H9 (cell line): Measurements from ENCODE around the gene PIPOX. TPM values are rescaled to one million over a fixed set of nuclear protein-coding genes. Genes with fewer than 3 reads are reported as not detected.

Source experiments
- DNase-seq: peaks from one replicate; pipeline ENCODE4 v3.0.0-alpha.2; 2017
- H2AFZ ChIP-seq: one replicate; pipeline ENCODE4 v1.6.1; 2013; ENCODE audit warnings: mild to moderate bottlenecking, low read length, control low read depth, moderate library complexity
- H2AK5ac ChIP-seq: 2 replicates; pipeline ENCODE4 v1.6.1; 2013; ENCODE audit warnings: low read length, control low read depth, mixed read lengths; ENCODE audit not compliant: insufficient read length
- H2BK120ac ChIP-seq: one replicate; pipeline ENCODE4 v1.6.1; 2013; ENCODE audit warnings: low read depth, mild to moderate bottlenecking, low read length, control low read depth, inconsistent platforms; ENCODE audit not compliant: poor library complexity, severe bottlenecking
- H2BK12ac ChIP-seq: 2 replicates; pipeline ENCODE4 v1.6.1; 2013; ENCODE audit warnings: low read length, control low read depth, mixed read lengths, low read depth; ENCODE audit not compliant: insufficient read length
- H2BK15ac ChIP-seq: 2 replicates; pipeline ENCODE4 v1.6.1; 2013; ENCODE audit warnings: low read depth, low read length, control low read depth
- H2BK20ac ChIP-seq: one replicate; pipeline ENCODE4 v1.6.1; 2013; ENCODE audit warnings: low read depth, mild to moderate bottlenecking, low read length, control low read depth, inconsistent platforms; ENCODE audit not compliant: poor library complexity, severe bottlenecking
- H2BK5ac ChIP-seq: 2 replicates; pipeline ENCODE4 v1.6.1; 2013; ENCODE audit warnings: low read length, control low read depth, mixed read lengths; ENCODE audit not compliant: insufficient read length
- H3K14ac ChIP-seq: 2 replicates; pipeline ENCODE4 v1.6.1; 2013; ENCODE audit warnings: low read length, control low read depth; ENCODE audit not compliant: insufficient read depth
- H3K18ac ChIP-seq: 2 replicates; pipeline ENCODE4 v1.6.1; 2013; ENCODE audit warnings: low read depth, mild to moderate bottlenecking, mixed read lengths, low read length, control low read depth; ENCODE audit not compliant: insufficient read length
- H3K23ac ChIP-seq: 2 replicates; pipeline ENCODE4 v1.6.1; 2013; ENCODE audit warnings: low read length, control low read depth, mixed read lengths, low read depth; ENCODE audit not compliant: insufficient read length
- H3K23me2 ChIP-seq: 2 replicates; pipeline ENCODE4 v1.6.1; 2013; ENCODE audit warnings: low read depth, mild to moderate bottlenecking, mixed read lengths, low read length, control low read depth; ENCODE audit not compliant: insufficient read length, poor library complexity, severe bottlenecking
- H3K27ac ChIP-seq: 2 replicates; pipeline ENCODE4 v1.5.1; 2013; ENCODE audit warnings: low read length, control low read depth, mixed read lengths, low read depth; ENCODE audit not compliant: insufficient read length
- H3K27me3 ChIP-seq: 2 replicates; pipeline ENCODE4 v1.6.1; 2013; ENCODE audit warnings: low read length, control low read depth, inconsistent platforms; ENCODE audit not compliant: insufficient read depth
- H3K4ac ChIP-seq: 2 replicates; pipeline ENCODE4 v1.6.1; 2013; ENCODE audit warnings: low read depth, mild to moderate bottlenecking, control low read depth, inconsistent platforms, low read length, moderate library complexity
- H3K4me1 ChIP-seq: 2 replicates; pipeline ENCODE4 v1.6.1; 2013; ENCODE audit warnings: low read length, control low read depth, inconsistent platforms; ENCODE audit not compliant: insufficient read depth
- H3K4me2 ChIP-seq: 2 replicates; pipeline ENCODE4 v1.6.1; 2013; ENCODE audit warnings: low read length, control low read depth, mixed read lengths; ENCODE audit not compliant: insufficient read length, insufficient read depth
- H3K56ac ChIP-seq: 2 replicates; pipeline ENCODE4 v1.6.1; 2013; ENCODE audit warnings: low read depth, mild to moderate bottlenecking, mixed read lengths, low read length, control low read depth; ENCODE audit not compliant: insufficient read length
- H3K79me1 ChIP-seq: 2 replicates; pipeline ENCODE4 v1.6.1; 2013; ENCODE audit warnings: low read depth, mild to moderate bottlenecking, moderate library complexity, low read length, control low read depth, inconsistent platforms; ENCODE audit not compliant: insufficient read depth, poor library complexity, severe bottlenecking
- H3K79me2 ChIP-seq: 2 replicates; pipeline ENCODE4 v1.6.1; 2013; ENCODE audit warnings: low read length, control low read depth, inconsistent platforms; ENCODE audit not compliant: insufficient read depth
- H3K9ac ChIP-seq: 2 replicates; pipeline ENCODE4 v1.6.1; 2013; ENCODE audit warnings: low read length, control low read depth, mixed read lengths; ENCODE audit not compliant: insufficient read length; ENCODE audit errors: extremely low read depth
- H3K9me3 ChIP-seq: one replicate; pipeline ENCODE4 v1.6.1; 2013; ENCODE audit warnings: low read depth, low read length, inconsistent platforms; ENCODE audit not compliant: control insufficient read depth
- H3T11ph ChIP-seq: one replicate; pipeline ENCODE4 v1.6.1; 2013; ENCODE audit warnings: mild to moderate bottlenecking, low read length, control low read depth, inconsistent platforms
- H4K20me1 ChIP-seq: one replicate; pipeline ENCODE4 v1.6.1; 2013; ENCODE audit not compliant: control insufficient read depth, insufficient read length, insufficient read depth
- H4K5ac ChIP-seq: 2 replicates; pipeline ENCODE4 v1.6.1; 2013; ENCODE audit warnings: low read depth, mild to moderate bottlenecking, mixed read lengths, low read length, control low read depth; ENCODE audit not compliant: insufficient read length
- H4K8ac ChIP-seq: replicated peaks from 2 replicates; pipeline ENCODE4 v1.6.1; 2013; ENCODE audit warnings: low read length, control low read depth, mixed read lengths, low read depth; ENCODE audit not compliant: insufficient read length
- H4K91ac ChIP-seq: 2 replicates; pipeline ENCODE4 v1.6.1; 2013; ENCODE audit warnings: low read depth, mild to moderate bottlenecking, moderate library complexity, mixed read lengths, low read length, control low read depth; ENCODE audit not compliant: insufficient read length
- H3K27ac Mint-ChIP-seq, 3 experiments: 2 replicates in 2 of 3; 3 replicates in 1 of 3; pipeline ENCODE4 v1.8.0; 2020 to 2021; ENCODE audit warnings: mixed read lengths in 3 of 3, mild to moderate bottlenecking in 1 of 3, moderate library complexity in 1 of 3
- H3K27me3 Mint-ChIP-seq: 2 replicates; pipeline ENCODE4 v1.8.0; 2021; ENCODE audit warnings: low read depth, mild to moderate bottlenecking, moderate library complexity, mixed read lengths
- H3K36me3 Mint-ChIP-seq, 3 experiments: 2 replicates in 2 of 3; 3 replicates in 1 of 3; pipeline ENCODE4 v1.8.0; 2020 to 2021; ENCODE audit warnings: low read depth in 3 of 3, mixed read lengths in 3 of 3; ENCODE audit not compliant: insufficient read depth in 1 of 3
- H3K4me1 Mint-ChIP-seq, 2 experiments: 2 replicates each; pipeline ENCODE4 v1.8.0; 2020; ENCODE audit warnings: mixed read lengths in 2 of 2
- H3K4me3 Mint-ChIP-seq, 2 experiments: 2 replicates in 1 of 2; 3 replicates in 1 of 2; pipeline ENCODE4 v1.8.0; 2020 to 2021; ENCODE audit warnings: mild to moderate bottlenecking in 2 of 2, mixed read lengths in 2 of 2, moderate library complexity in 1 of 2
- H3K9me3 Mint-ChIP-seq, 2 experiments: 2 replicates in 1 of 2; 3 replicates in 1 of 2; pipeline ENCODE4 v1.8.0; 2020; ENCODE audit warnings: mild to moderate bottlenecking in 2 of 2, mixed read lengths in 2 of 2, moderate library complexity in 1 of 2
- CTCF ChIP-seq: fragments of 200-600 bp; sonication (generic); conservative IDR thresholded peaks from 3 replicates; pipeline ENCODE4 v1.8.0; 2021; ENCODE audit warnings: antibody characterized with exemption, mild to moderate bottlenecking
- WGBS: extraction: QIAGEN DNeasy Blood & Tissue Kit; methylation state at CpG from one replicate; pipeline ENCODE4 v1.1.7; 2013; ENCODE audit warnings: missing lambda C conversion rate, low lambda C conversion rate, mixed read lengths; ENCODE audit not compliant: insufficient read length; ENCODE audit errors: extremely low coverage; 5-methylcytosine and 5-hydroxymethylcytosine counted together
- total RNA-seq: library from RNA; stranded (reverse); gene quantifications from 2 replicates; pipeline ENCODE4 v1.2.1, GENCODE V29; 2021

The PIPOX gene
- total RNA-seq, 1 experiment from 2014 or later = 30.1 TPM

DNA sequence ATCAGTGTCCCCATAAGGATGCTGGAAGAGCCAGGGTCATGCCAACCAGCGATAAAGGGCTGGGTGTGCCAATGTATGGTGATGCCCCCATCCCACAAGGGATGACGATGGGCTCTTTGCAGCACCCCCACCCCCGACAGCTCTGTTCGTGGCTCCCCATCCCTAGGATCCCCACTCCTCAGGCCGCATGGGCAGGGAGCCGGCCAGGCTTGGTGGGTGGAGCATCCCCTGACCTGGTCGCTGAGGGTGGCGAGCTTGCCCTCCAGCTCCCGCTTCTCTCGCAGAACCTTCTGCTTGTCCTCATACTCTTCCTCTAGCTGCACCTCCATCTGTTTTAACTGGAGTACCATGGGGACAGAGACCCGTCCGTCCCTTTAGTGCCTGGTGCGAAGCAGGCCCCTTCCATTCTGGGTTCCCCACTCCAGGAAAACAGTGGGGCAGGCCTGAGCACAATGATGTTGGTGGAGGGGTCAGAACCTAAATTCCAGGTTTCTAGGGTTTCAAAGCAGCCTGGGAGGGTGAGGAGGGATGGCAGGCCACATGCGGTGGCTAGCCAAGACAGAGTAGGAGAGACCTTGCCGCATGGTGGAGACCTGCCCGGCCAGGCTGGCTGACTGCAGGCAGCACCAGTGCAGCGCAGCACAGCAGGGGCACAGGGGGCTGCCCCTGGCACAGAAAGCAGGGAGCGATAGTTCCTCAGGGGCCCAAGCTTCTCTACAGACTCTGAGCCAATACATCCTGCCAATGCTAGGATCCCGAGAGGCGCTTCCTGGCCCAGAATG, 50.3 kb downstream of the PIPOX start:
- H4K8ac ChIP-seq = no peak overlapping the region
- H3K9me3 ChIP-seq = no peaks in the 10 kb centered on the region
- H3K4ac ChIP-seq = no peak overlapping the region
- H3K27ac Mint-ChIP-seq = no peak overlapping the region; a peak in 1 of 7 replicates
- H3K14ac ChIP-seq = no peak overlapping the region
- no peak overlapping the region for H3K4me3 Mint-ChIP-seq
- no peak overlapping the region for H2BK120ac ChIP-seq
- peaks cover 17 to 26% of the 10 kb centered on the region in 2 experiments for H3K4me1 Mint-ChIP-seq
- H2BK12ac ChIP-seq = no peak overlapping the region
- no peak for TF ChIP-seq CTCF
- H4K5ac ChIP-seq = no peak overlapping the region
- H3K18ac ChIP-seq = no peak overlapping the region
- WGBS = no CpG with 5 or more reads among the region's 20 CpGs
- no peaks in the 10 kb centered on the region for H3K79me2 ChIP-seq
- H2BK5ac ChIP-seq = no peak overlapping the region
- H3K27me3 ChIP-seq = no peaks in the 10 kb centered on the region
- H3K56ac ChIP-seq = no peak overlapping the region
- H3K23me2 ChIP-seq = no peaks in the 10 kb centered on the region
- no peaks in the 10 kb centered on the region for H3K79me1 ChIP-seq
- H3K36me3 Mint-ChIP-seq = peaks cover 28 to 69% (median 54%) of the 10 kb centered on the region in 3 experiments
- no peaks in the 10 kb centered on the region for H3K9me3 Mint-ChIP-seq
- H3K27me3 Mint-ChIP-seq = no peaks in the 10 kb centered on the region
- no peak overlapping the region for H2AK5ac ChIP-seq
- no peak overlapping the region for H3K23ac ChIP-seq
- H4K91ac ChIP-seq = no peak overlapping the region
- H2AFZ ChIP-seq = no peak overlapping the region
- DNase-seq = no peak
- H3K4me2 ChIP-seq = no peak overlapping the region
- no peaks in the 10 kb centered on the region for H4K20me1 ChIP-seq
- no peak overlapping the region for H3K9ac ChIP-seq
- H3T11ph ChIP-seq = no peak overlapping the region
- H3K4me1 ChIP-seq = no peaks in the 10 kb centered on the region
- H3K27ac ChIP-seq = no peak overlapping the region
- H2BK20ac ChIP-seq = no peak overlapping the region
- H2BK15ac ChIP-seq = no peak overlapping the region
